GM18868 (cell line): Measurements from ENCODE around the gene PALLD.

Source experiments
- ATAC-seq: cut with Tn5 transposase; IDR thresholded peaks from one replicate; pipeline ENCODE4 v1.9.1; 2021; ENCODE audit warnings: mild to moderate bottlenecking, moderate library complexity; ENCODE audit not compliant: unreplicated experiment

The PALLD gene

GRCh38 chr4:168857546-168858314 is 360.9 kb downstream of the PALLD start:
- ATAC-seq, result no peak

DNA sequence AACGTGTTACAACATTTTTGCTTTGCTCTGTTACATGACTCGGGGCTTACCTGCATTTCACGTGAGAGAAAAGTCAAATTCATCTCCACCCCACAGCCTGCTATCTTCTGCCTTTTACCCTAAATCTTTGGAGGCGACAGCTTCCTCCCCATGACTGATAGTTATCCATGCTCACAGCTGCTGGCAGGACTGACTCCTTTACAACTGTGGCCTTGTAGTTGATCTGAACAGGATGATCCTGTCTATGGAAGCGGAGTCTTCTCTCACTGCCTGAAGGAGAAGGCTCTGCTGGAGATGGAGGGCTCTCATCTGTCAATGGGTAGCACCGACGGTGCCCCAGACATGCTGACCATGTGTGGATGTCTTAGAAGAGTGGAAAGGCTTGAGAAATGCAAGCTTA is 362.2 kb downstream of the PALLD start:
- no peak for ATAC-seq

- ATAC-seq, result peak; percentile 97
These were observed 363.2 kb downstream of the PALLD start for GRCh38 chr4:168859888-168860694.

DNA sequence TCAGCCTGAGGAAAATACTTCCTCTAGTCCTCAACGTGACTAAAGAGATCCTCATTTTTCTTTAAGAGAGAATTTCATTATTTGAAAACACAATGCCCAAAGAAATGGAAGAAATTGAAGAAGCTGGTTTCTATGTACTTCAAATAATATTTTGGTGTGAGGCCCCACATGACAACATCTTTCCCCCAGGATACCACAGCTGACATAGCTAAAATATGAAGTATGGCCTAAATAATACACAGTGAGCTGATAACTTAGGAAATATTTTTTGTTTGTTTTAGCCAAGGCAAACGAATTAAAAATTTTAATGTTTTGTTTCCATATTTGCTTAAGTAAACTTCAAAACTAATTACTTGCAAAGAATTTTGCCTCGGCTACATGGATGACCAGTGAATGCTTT is 364.0 kb downstream of the PALLD start:
- no peak for ATAC-seq

GRCh38 chr4:168863719-168864647 is 367.1 kb downstream of the PALLD start:
- no peak for ATAC-seq

GRCh38 chr4:168864821-168865541 is 368.1 kb downstream of the PALLD start:
- no peak for ATAC-seq

- ATAC-seq, result no peak
These were observed 369.0 kb downstream of the PALLD start for GRCh38 chr4:168865854-168866253.

DNA sequence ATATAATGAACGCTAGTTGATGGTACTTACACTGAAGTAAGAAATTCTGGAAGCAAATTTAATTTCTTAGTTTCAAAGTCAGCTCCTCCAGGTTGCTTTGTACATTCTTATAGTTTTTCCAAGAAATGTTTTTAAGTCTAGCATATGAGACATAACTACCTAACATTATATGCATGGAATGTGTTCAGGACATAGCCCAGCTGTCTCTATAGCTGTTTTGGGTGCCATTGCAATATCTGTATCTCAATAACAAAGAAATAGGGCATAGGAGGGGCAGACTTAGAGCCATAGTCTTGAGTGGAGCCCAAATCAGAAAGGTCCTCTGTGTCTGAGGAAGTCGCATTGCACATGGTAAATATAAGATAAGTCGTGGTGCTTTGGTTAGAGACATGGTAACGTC is 369.8 kb downstream of the PALLD start:
- ATAC-seq, result no peak

GRCh38 chr4:168867128-168867527 is 370.3 kb downstream of the PALLD start:
- ATAC-seq, result no peak

DNA sequence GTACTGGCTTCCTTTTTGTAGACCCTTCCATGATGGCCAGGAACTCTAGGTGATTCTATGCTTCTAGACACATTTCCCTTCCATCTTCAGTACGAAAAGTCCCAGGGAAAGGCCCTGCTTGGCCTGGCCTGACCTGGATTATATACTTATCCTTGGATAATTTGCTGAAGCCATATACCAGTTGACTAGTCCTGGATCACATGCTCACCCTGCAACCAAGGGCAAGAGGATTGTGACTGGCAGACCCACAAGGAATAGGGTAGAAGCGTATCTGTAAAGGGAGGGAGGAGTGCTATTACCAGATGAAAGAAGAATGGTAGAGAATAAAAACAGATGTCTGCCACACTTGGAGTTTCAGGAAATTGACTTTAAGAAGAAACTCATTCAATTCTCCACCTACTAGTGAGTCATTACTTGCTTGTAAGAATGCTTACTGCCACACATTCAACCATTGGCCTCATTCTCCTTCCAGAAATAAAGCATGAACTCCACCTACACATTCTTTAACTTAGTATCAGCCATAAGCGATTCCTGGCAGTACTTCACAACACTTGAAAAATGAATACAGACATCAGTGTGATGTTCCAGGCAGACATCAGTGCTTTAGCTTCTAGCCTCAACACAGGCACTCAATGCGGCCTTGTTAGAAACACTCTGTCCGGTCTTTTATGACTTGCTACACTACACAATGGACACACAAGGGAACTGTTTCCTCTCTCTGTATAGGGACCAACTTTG is 371.4 kb downstream of the PALLD start:
- ATAC-seq, result no peak

DNA sequence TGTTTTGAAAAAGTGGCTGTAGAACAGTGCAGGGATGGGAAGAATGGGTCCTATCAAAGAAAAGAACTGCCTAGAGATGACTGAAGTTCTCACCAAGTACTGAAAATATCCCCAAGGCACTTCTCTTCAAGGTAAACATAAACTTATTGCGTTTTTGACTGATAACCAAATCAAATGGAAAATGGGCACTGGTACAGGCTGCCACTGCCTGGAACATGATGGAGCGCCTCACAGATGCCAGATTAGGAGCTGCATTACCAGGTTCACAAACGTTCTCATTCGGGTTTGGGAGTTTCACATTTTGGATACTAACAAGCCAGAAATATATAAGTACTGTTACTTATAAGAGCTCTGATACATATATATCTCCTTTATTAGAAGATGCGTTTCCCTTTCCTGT is 371.9 kb downstream of the PALLD start:
- no peak for ATAC-seq

GRCh38 chr4:168870004-168870403 is 373.2 kb downstream of the PALLD start:
- ATAC-seq, result no peak

GRCh38 chr4:168871632-168872031 is 374.8 kb downstream of the PALLD start:
- no peak for ATAC-seq

DNA sequence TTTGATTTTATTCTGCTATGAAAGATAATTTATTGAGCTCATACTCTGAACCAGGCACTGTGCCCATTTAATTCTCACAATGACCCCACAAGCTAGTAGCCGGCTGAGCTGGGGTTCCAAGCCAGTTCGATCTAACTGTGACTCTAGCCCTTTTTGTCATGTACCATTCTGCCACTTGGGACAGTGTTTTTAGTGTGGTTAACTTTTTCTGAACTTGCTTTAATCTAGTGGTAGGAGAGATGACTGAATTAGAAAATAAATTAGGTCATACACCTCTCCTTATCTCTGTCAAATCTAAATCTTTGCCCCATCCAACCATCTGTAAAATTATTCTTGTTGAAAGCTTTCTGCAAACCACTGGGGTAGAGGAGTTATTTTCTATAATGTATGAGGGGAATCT is 377.2 kb downstream of the PALLD start:
- ATAC-seq, result no peak

DNA sequence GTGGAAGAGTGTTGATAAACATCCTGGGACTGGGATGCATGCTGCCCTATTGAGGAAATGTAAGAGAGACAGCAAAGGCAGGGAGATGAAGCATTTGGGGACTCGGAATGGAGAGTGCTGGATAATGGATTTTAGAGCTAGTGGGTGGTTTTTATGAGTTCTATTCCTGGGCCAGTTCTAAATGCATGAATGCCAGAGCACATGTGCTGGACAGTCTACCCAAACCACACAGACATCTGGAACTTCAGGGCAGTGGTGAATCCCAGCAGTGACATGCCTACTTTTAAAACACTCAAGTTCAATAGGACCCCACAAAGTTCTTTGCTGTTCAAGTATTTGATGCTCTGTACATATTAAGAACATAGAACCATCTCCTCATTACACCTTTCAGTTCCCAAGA is 379.3 kb downstream of the PALLD start:
- ATAC-seq, result no peak

DNA sequence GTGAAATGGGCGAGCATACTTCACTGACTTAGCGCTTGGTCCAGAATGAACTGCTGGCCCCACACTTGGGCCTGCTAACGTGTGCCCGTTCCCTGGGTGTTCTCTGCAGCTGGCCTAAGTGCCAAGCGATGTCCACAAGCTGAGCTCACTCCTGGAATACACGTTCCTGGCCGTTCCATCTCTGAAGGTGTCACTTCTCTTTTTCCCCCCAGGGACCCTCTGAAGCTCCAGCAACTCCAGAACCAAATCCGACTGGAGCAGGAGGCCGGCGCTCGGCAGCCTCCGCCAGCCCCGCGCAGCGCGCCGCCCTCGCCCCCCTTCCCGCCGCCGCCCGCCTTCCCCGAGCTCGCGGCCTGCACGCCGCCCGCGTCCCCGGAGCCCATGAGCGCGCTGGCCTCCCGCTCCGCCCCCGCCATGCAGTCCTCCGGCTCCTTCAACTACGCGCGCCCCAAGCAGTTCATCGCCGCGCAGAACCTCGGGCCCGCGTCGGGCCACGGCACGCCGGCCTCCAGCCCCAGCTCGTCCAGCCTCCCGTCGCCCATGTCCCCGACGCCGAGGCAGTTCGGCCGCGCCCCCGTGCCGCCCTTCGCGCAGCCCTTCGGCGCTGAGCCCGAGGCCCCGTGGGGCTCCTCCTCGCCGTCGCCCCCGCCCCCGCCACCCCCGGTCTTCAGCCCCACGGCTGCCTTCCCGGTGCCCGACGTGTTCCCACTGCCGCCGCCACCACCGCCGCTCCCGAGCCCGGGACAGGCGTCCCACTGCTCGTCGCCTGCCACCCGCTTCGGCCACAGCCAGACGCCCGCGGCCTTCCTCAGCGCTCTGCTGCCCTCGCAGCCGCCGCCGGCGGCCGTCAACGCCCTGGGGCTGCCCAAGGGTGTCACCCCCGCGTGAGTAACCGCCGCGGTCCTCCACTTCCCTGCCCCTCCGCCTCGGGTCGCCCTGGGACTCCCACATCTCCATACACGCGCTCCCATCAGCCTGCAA is 380.9 kb downstream of the PALLD start:
- ATAC-seq, result peak; percentile 32

- no peak for ATAC-seq
These were observed 381.8 kb downstream of the PALLD start for GRCh38 chr4:168878623-168879022.

- peak; percentile 43 for ATAC-seq
These were observed 382.3 kb downstream of the PALLD start for GRCh38 chr4:168879188-168879587.
